ENCODE measurements around the gene GOLGA8B. TPM values are rescaled to one million over a fixed set of nuclear protein-coding genes. Genes with fewer than 3 reads are reported as not detected.

Gene GOLGA8B
- total RNA-seq, 1 donor from 2014 or later: 89.6 TPM

GRCh38 chr15:34613997-34614396 lies 30.5 kb upstream of the GOLGA8B start:
- H3K27ac Mint-ChIP-seq (ENCODE audit: unreplicated experiment): no peak overlapping the region
- no peak overlapping the region for H3K4me3 Mint-ChIP-seq (ENCODE audit: unreplicated experiment)
- H3K36me3 Mint-ChIP-seq (ENCODE audit: low read depth, unreplicated experiment): no peaks in the 10 kb centered on the region
- DNase-seq (ENCODE audit: low spot score): no peak
- H3K27me3 Mint-ChIP-seq (ENCODE audit: unreplicated experiment): no peaks in the 10 kb centered on the region
- H3K4me1 Mint-ChIP-seq (ENCODE audit: unreplicated experiment): peaks cover 19% of the 10 kb centered on the region
- no peak for TF ChIP-seq CTCF (IDR thresholded peaks at IDR 0.05; ENCODE audit: unreplicated experiment)
- no peaks in the 10 kb centered on the region for H3K9me3 Mint-ChIP-seq (ENCODE audit: unreplicated experiment)

- H3K9me3 Mint-ChIP-seq (ENCODE audit: unreplicated experiment): no peaks in the 10 kb centered on the region
- TF ChIP-seq CTCF (IDR thresholded peaks at IDR 0.05; ENCODE audit: unreplicated experiment): no peak
- H3K27ac Mint-ChIP-seq (ENCODE audit: unreplicated experiment): no peak overlapping the region
- no peaks in the 10 kb centered on the region for H3K27me3 Mint-ChIP-seq (ENCODE audit: unreplicated experiment)
- H3K4me1 Mint-ChIP-seq (ENCODE audit: unreplicated experiment): peaks cover 24% of the 10 kb centered on the region
- H3K4me3 Mint-ChIP-seq (ENCODE audit: unreplicated experiment): no peak overlapping the region
- no peaks in the 10 kb centered on the region for H3K36me3 Mint-ChIP-seq (ENCODE audit: low read depth, unreplicated experiment)
- DNase-seq (ENCODE audit: low spot score): no peak
These were observed 29.9 kb upstream of the GOLGA8B start for GRCh38 chr15:34613301-34613700.

GRCh38 chr15:34610354-34610753 lies 26.9 kb upstream of the GOLGA8B start:
- no peaks in the 10 kb centered on the region for H3K36me3 Mint-ChIP-seq (ENCODE audit: low read depth, unreplicated experiment)
- H3K27me3 Mint-ChIP-seq (ENCODE audit: unreplicated experiment): no peaks in the 10 kb centered on the region
- peaks cover 24% of the 10 kb centered on the region for H3K4me1 Mint-ChIP-seq (ENCODE audit: unreplicated experiment)
- peak; percentile 18 for TF ChIP-seq CTCF (IDR thresholded peaks at IDR 0.05; ENCODE audit: unreplicated experiment)
- H3K4me3 Mint-ChIP-seq (ENCODE audit: unreplicated experiment): no peak overlapping the region
- no peak for DNase-seq (ENCODE audit: low spot score)
- H3K27ac Mint-ChIP-seq (ENCODE audit: unreplicated experiment): peak overlapping the region; percentile 99
- H3K9me3 Mint-ChIP-seq (ENCODE audit: unreplicated experiment): no peaks in the 10 kb centered on the region

DNA sequence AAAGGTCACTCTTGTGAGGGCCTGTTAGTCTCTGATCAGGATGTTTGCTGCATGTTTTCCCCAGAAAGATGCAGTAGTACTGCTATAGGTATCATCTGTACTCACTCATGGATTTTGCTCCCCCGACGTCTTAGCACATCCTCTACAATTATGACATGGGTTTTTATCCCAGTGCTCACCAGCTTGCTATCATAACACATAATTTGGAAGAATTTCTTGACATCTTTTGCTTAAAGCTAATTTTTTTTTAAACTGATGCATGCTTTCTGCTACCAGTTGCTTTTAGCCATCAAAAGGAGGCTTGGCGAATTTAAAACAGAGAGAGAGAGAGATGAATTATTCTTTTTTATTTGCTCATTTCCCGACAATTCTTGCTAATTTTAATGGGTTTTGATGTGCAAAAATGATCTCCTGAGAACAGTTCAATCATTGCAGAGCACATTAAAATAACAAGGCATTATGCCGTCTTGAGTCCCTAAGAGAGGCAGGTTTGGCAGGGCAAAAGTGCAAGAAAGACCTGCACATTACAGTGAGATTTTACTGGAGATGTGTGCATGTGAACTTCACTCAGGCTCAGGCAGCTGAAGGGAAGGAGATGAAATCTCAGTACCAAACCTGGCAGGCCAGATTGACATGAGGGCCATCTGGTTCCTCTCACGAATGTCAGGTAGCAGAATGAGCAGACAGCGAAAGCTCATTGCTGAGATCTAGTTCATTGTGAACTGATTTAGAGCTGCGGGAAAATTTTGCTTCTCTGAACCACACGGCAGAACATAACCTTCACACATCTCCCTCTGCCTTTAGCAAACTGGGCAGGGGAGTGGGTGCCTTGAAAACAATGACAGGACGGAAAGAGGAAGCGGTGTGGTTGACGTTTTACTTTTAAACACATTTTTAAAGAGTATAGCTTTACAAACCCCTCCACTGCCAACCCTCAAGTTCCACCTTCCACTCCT lies 25.9 kb upstream of the GOLGA8B start:
- Mint-ChIP-seq H3K27me3 (ENCODE audit: unreplicated experiment) (no peaks in the 10 kb centered on the region), H3K4me1 (ENCODE audit: unreplicated experiment) (peaks cover 24% of the 10 kb centered on the region), H3K27ac (ENCODE audit: unreplicated experiment) (peak overlapping the region; percentile 99), H3K9me3 (ENCODE audit: unreplicated experiment) (no peaks in the 10 kb centered on the region), H3K4me3 (ENCODE audit: unreplicated experiment) (peak overlapping the region; percentile 60), H3K36me3 (ENCODE audit: low read depth, unreplicated experiment) (no peaks in the 10 kb centered on the region)
- DNase-seq (ENCODE audit: low spot score): peak; percentile 38
- TF ChIP-seq CTCF (IDR thresholded peaks at IDR 0.05; ENCODE audit: unreplicated experiment): no peak

DNA sequence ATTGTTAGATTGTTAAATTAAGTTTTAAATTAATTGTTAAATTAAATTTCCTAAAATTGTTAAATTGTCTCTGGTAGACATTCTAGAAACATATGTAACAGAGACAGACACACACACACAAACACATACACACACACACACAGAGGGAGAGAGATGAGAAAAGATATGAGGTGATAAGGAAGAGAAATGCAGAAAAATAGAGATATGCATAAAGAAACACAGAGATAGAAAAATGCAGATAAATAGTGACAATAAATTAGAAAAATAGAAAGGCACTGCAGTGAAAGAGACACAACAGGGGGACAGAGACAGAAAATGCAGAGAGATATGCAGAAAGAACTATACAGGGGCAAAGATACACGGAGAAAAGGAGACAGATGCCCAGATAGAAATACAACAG lies 25.1 kb upstream of the GOLGA8B start:
- Mint-ChIP-seq H3K27me3 (ENCODE audit: unreplicated experiment) (peaks cover 2% of the 10 kb centered on the region), H3K36me3 (ENCODE audit: low read depth, unreplicated experiment) (no peaks in the 10 kb centered on the region), H3K9me3 (ENCODE audit: unreplicated experiment) (no peaks in the 10 kb centered on the region), H3K4me3 (ENCODE audit: unreplicated experiment) (no peak overlapping the region), H3K27ac (ENCODE audit: unreplicated experiment) (peak overlapping the region; percentile 33), H3K4me1 (ENCODE audit: unreplicated experiment) (peaks cover 24% of the 10 kb centered on the region)
- no peak for TF ChIP-seq CTCF (IDR thresholded peaks at IDR 0.05; ENCODE audit: unreplicated experiment)
- DNase-seq (ENCODE audit: low spot score): no peak

Data from endothelial cell (in vitro differentiated cells).